HG02571 (cell line): ENCODE data around the gene BCL11A.

Experiments used
- ATAC-seq: cut with Tn5 transposase; IDR thresholded peaks from one replicate; pipeline ENCODE4 v1.9.1; 2021; ENCODE audit warnings: mild to moderate bottlenecking, moderate library complexity; ENCODE audit not compliant: unreplicated experiment

Gene BCL11A

DNA sequence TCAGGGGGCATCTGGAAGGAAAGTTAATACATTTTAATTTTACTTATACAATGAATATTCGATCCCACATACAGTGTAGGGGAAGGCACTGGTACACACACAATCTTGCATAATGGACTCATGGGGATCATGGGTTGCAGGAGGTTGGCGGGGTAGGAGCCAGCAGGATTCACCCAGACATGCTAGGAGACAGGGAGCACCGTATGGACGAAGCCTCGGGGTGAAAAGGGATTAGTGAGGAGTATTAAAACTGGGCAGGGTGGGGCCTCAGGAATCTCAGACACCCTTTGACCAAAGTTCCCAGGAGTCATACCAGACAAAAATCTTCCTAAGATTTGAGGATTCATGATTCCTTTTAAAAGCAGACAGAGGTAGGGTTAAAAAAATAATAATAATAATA is 140.8 kb downstream of the BCL11A start:
- no peak for ATAC-seq

DNA sequence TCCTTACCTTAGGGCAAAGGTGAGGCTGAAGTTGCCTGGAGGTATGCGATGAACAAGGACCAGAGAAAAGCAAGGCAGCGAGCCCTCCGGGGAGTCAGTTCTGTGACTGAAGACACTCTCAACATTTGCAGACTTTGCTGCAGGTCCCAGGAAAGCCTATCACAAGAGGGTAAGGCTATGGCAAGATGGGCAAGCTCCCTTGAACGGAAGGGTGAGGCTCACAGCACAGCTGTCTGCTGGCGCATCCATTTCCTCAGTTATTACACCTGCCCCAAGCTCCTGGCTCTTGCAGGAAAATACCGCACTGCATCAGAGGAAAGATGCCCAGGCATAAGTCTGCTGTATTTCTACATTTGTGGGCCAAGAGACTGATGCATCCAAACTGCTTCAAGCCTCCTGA is 141.4 kb downstream of the BCL11A start:
- ATAC-seq: no peak

DNA sequence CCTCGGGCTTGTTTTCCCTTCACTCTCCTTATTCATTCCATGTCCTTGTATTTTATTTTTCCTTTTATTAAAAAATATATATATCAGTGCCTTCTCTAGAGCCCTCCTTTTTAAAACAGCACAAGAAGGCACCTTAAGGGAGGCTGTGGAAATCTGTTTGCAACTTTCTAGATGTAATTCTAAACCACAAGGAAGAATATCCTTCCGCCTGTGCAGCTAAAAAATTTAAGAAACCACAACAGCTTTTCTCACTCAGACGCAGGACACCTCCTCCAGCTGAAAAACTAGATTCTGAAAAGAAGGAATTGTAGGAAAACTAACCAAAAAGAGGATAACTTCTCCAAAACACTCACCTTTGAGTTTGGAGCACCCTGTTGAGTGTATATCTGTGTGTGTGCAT is 142.2 kb downstream of the BCL11A start:
- ATAC-seq: no peak

DNA sequence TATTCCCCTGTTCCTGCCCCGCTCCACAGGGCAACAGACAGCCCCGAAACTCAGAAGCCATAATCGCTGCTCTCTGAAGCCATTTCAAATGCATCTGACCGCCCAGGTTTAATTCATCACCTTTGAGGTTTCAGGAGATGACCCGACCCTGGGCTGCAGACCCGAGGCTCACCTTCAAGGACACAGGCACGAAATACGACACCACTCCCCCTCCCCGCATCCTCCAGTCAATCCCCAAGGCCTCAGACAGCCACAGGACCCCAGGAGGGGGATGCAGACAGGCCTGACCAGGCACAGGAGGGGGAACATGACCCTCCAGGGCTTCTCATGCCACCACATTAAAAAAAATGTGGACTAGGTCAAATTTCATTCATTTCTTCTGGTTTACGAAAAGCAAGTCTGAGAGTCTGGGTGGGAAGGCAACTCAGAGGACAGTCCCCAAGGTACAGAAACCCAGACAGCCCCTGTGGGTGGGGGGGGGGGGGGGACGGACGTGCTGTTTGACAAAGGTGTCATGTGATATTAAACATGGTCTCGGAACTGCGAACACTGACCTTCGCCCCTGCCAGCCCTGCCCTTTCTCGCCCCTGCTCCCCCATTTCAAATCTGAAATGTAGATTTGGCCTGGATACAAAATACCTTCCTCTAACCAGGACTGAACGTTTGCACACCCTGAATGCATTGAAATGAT is 142.9 kb downstream of the BCL11A start:
- no peak for ATAC-seq

DNA sequence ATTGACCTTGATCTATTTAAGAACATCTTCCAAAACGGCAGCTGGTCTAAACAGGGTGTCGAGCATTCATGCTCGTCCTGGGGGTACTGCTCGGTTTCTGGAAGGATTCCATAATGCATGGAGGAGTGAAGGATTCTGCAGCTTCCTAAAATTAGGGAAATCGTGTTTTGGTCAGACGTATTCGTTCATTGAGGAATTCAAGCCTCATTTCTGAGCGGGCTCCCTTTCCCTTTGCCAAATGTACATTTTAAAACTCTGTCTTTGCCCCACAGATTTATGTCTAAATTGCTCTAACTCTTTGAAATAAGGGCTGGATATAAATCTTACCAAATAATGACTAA is 144.0 kb downstream of the BCL11A start:
- no peak for ATAC-seq

DNA sequence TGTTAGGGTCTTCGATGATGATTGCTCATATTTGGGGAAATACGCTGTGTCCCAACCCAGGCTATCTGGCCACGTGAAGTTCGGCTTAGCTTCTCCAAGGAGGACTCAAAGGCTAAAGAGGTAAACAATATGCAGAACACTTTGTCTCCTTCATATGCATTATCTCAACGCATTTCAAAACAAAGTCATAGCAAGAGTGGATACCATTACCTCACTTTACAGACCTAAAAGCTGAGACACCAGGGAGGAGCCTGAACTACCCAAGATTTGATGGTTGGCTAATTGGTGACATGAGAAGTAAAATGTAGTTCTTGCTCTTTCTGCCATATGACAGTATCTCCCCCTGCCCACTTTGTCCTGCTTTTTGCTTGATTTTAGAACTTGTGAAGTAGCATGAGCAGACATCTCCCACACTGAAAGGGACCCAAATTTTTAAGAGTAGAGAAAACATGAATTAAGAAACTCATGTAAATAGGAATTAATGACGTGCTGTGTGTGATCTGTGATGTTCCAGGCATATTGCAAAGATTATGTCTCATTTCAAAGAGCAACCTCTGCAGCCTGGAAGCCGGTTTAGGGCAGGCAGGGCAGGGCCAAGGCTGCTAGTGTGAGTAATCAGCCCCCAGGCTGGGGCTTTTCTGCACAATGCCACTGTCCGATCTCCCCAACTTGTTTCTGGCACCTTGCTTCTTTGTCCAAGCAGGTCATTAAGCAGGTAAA is 144.5 kb downstream of the BCL11A start:
- no peak for ATAC-seq

DNA sequence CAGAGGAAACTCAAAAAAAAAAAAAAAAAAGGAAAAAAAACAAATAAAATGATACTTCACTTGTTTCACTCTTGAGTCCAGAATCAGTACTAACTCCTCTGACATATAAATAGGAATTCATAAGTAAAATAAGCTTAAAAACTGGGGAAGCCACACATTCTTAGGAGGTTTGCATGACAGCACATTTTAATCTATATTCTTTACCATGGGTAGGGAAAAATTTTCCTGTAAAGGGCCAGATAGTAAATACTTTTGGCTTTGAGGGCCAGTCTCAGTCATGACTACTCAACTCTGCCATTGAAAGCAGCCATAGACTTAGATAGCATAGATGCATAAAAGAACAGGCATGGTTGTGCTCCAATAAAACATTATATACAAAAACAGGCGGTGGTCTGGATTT is 145.2 kb downstream of the BCL11A start:
- ATAC-seq: no peak

DNA sequence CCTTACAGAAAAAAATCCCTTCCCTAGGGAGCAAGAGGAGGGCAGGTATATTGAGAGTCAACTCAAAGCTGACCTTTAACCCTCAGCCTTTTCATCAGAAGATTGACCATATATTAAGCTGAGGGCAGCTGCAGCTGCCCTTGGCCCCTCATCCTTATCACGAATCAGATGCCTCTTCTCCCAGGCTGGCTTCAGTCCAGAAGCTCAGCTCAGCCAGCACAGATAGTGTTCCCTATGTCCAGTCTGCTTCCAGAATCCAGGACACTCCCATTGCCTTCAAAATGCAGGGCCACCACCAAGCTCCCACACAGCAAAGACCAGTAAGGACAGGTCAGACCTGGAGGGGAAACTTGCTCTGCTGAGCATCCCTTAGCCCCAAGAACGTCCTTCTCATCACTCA is 146.1 kb downstream of the BCL11A start:
- ATAC-seq: no peak

DNA sequence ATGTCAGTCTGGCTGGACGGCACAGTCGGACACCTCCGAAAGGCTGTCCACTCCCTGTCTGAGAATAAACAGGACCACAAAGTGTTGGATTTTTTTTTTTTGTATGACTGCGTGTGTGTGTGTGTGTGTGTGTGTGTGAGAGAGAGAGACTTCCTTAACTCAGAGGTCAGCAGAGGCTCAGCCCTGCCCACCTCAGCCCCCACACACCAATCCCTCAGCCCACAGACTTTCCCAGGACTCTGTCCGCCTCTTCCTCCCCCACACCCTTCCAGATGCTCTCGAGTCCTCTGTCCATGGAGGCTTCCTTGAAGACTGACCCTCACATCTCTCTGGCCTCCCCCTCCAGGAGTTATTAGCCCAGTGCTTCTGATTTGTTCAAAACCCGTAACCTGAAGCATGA is 147.3 kb downstream of the BCL11A start:
- ATAC-seq: no peak

DNA sequence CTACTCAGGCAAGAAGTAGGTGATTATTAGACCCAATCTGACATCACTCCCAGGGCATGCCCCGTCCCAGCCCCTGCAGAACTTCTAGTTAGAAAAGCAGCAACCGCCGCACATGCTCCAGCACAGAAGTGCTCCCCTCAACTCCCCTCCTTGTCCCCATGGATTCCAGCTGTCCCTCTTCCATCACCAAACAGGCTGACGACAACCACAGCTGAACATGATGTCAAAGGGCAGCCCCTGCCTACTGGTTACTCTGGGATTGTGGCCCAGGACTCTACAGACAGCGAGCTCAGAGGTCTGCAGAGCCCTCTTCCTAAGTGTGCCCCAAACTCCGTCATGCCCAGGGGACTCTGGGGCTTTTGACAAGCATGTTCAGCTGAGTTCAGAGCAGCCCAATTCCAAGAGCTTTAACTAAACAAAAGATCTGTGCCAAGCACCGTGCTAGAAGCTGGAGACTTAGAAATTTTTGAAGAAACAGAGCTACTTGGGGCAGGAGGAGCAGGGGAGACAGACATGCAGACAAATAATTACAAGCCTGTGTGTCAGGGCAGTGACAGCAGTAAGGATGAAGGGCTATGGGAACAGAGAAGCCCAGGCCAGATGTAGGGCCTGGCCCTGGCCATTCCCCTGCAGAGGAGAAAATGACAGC is 148.1 kb downstream of the BCL11A start:
- no peak for ATAC-seq
